K562 (cell line): ENCODE measurements around the gene CASP9. TPM values are rescaled to one million over a fixed set of nuclear protein-coding genes. Genes with fewer than 3 reads are reported as not detected.

Source experiments
- BACH1 ChIP-seq: fragments of 200-800 bp; sonication (Bioruptor generic); IDR thresholded peaks from 2 replicates; pipeline ENCODE4 v1.6.1; 2016; ENCODE audit warnings: missing genetic modification characterization, missing compliant biosample characterization
- CGGBP1 ChIP-seq: fragments of 250-450 bp; sonication (Bioruptor Pico); IDR thresholded peaks from 2 replicates; pipeline ENCODE4 v1.9.0; 2021; ENCODE audit warnings: mild to moderate bottlenecking
- CLOCK ChIP-seq: fragments of 250-450 bp; sonication (Bioruptor Pico); IDR thresholded peaks from 2 replicates; pipeline ENCODE4 v1.4.0; 2020; ENCODE audit warnings: mild to moderate bottlenecking, moderate library complexity, borderline replicate concordance
- RBM17 ChIP-seq: fragments of 200-400 bp; formaldehyde crosslinking; IDR thresholded peaks from 2 replicates; pipeline ENCODE4 v1.6.1; 2017; ENCODE audit warnings: low read depth, mild to moderate bottlenecking, low read length, borderline replicate concordance
- SMAD2 ChIP-seq: fragments of 150-350 bp; IDR thresholded peaks from 2 replicates; pipeline ENCODE4 v1.6.1; 2014; ENCODE audit warnings: low read depth, mild to moderate bottlenecking, low read length
- TFAM ChIP-seq: fragments of 250-450 bp; sonication (Bioruptor Pico); conservative IDR thresholded peaks from 2 replicates; pipeline ENCODE4 v1.5.0; 2021; ENCODE audit warnings: mild to moderate bottlenecking, moderate library complexity
- TGIF2 ChIP-seq: sonication (generic); formaldehyde crosslinking; IDR thresholded peaks from 2 replicates; pipeline ENCODE4 v1.8.1; 2022; ENCODE audit warnings: mild to moderate bottlenecking, missing genetic modification reagents, moderate library complexity
- ZBTB26 ChIP-seq: fragments of 450-650 bp; formaldehyde crosslinking; IDR thresholded peaks from 2 replicates; pipeline ENCODE4 v1.4.0; 2022; ENCODE audit warnings: missing genetic modification characterization
- ZBTB40 ChIP-seq, 2 experiments: fragments of 450-650 bp in 1 of 2; sonication (generic) in 1 of 2; formaldehyde crosslinking in 1 of 2; IDR thresholded peaks; 2 replicates each; pipeline versions ENCODE4 v1.7.1 to v1.9.0; 2016 to 2022; ENCODE audit warnings: inconsistent platforms in 1 of 2, mild to moderate bottlenecking in 1 of 2, missing genetic modification reagents in 1 of 2
- ZNF165 ChIP-seq: fragments of 250-450 bp; sonication (Bioruptor Pico); IDR thresholded peaks from 2 replicates; pipeline ENCODE4 v1.4.0; 2020; ENCODE audit warnings: borderline replicate concordance
- ZNF408 ChIP-seq: fragments of 250-450 bp; sonication (Bioruptor Pico); IDR thresholded peaks from 2 replicates; pipeline ENCODE4 v1.4.0; 2020; ENCODE audit warnings: low read depth, mild to moderate bottlenecking, moderate library complexity
- ZNF75A ChIP-seq: fragments of 450-650 bp; formaldehyde crosslinking; IDR thresholded peaks from 2 replicates; pipeline ENCODE4 v1.4.0; 2020; ENCODE audit warnings: mild to moderate bottlenecking
- polyA plus RNA-seq, 8 experiments: library from polyadenylated mRNA; depleted of rRNA in 4 of 8; stranded (reverse) in 5 of 8; unstranded in 3 of 8; fragments of >200 nt; fragmentation: Nextera tagmentation in 2 of 8; fragmentation: Illumina TruSeq in 1 of 8; extraction: Ambion mirVana in 2 of 8; extraction: Trizol in 1 of 8; gene quantifications; 2 replicates each; pipeline versions ENCODE4 v1.2.1 to v1.2.3, GENCODE V29; 2011 to 2014; ENCODE audit warnings: inconsistent platforms in 1 of 8, missing spikeins in 1 of 8
- total RNA-seq, 7 experiments: library from RNA; depleted of rRNA in 6 of 7; stranded (reverse); fragments of >200 nt in 6 of 7; fragmentation: Illumina TruSeq in 2 of 7; extraction: Trizol in 2 of 7; gene quantifications; 2 replicates each; pipeline versions ENCODE4 v1.2.1 to v1.2.3, GENCODE V29; 2011 to 2021; ENCODE audit warnings: low replicate concordance in 1 of 7

Gene CASP9
- total and polyA plus RNA-seq, 9 of the 15 experiments (the other 6 are each of a cell fraction or from before 2014, with no cell fraction given) = 10.8 to 54.1 (median 30.7) TPM

- TF ChIP-seq ZBTB40 (IDR thresholded peaks at IDR 0.05) (peak; percentile 91), ZBTB40 (CRISPR knock-in tag; IDR thresholded peaks at IDR 0.05) (no peak), TFAM (CRISPR knock-in tag) (no peak), RBM17 (no peak), SMAD2 (0 out of 2 replicates have a peak, but pooled peaks have one; percentile 24), CGGBP1 (CRISPR knock-in tag) (no peak; the same call in 1 of the 2 replicates), BACH1 (tag) (0 out of 2 replicates have a peak, but pooled peaks have one; percentile 4), ZNF75A (CRISPR knock-in tag) (no peak), TGIF2 (CRISPR knock-in tag) (no peak), ZBTB26 (CRISPR knock-in tag) (no peak), ZNF408 (no peak), CLOCK (CRISPR knock-in tag) (0 out of 2 replicates have a peak, but pooled peaks have one; percentile 66), ZNF165 (CRISPR knock-in tag) (no peak)
These were observed 2.7 kb upstream of the CASP9 start, which contains the start of gene DNAJC16 (continued) for GRCh38 chr1:15526490-15527339.
